Ovary (tissue), 3 donors: ENCODE results near the gene SAFB2.

Experiments
- POLR2A ChIP-seq: fragments of 450-650 bp; IDR thresholded peaks from one replicate; pipeline ENCODE4 v1.6.1; 2017; ENCODE audit warnings: antibody characterized with exemption, mild to moderate bottlenecking, moderate library complexity
- TF ChIP-seq, protein P1 (sequence below), 3 donors: fragments of 450-650 bp in 2 of 3; fragments of 200-600 bp in 1 of 3; IDR thresholded peaks; one replicate each; pipeline versions ENCODE4 v1.5.1 to v1.8.0; 2016 to 2022; ENCODE audit warnings: antibody characterized with exemption in 3 of 3, mild to moderate bottlenecking in 1 of 3
- donor health status: DM: no; HTN: no; CAD: no.

DNA sequence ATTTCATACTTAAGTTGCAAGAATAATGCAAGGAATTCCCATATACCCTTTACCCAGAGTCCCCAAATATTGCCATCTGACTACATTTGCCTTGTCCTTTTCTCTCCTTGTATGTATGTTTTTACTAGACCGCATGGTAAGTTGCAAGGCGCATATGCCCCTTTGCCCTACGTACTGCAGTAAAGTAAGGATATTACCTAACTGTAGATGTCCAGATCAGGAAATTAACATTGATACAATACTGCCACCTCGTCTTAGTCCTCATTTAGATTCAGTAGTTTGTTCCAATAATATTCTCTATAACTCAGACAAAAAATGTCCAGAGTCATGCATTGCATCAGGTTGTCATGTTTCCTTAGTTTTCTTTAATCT is 9.7 kb upstream of the SAFB2 start:
- TF ChIP-seq, protein P1, sequence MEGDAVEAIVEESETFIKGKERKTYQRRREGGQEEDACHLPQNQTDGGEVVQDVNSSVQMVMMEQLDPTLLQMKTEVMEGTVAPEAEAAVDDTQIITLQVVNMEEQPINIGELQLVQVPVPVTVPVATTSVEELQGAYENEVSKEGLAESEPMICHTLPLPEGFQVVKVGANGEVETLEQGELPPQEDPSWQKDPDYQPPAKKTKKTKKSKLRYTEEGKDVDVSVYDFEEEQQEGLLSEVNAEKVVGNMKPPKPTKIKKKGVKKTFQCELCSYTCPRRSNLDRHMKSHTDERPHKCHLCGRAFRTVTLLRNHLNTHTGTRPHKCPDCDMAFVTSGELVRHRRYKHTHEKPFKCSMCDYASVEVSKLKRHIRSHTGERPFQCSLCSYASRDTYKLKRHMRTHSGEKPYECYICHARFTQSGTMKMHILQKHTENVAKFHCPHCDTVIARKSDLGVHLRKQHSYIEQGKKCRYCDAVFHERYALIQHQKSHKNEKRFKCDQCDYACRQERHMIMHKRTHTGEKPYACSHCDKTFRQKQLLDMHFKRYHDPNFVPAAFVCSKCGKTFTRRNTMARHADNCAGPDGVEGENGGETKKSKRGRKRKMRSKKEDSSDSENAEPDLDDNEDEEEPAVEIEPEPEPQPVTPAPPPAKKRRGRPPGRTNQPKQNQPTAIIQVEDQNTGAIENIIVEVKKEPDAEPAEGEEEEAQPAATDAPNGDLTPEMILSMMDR (IDR thresholded peaks at IDR 0.05), result no peak
- no peak for TF ChIP-seq POLR2A
